Endothelial cell of umbilical vein (primary cell): Measurements from ENCODE around the gene ATP2A2. TPM values are rescaled to one million over a fixed set of nuclear protein-coding genes. Genes with fewer than 3 reads are reported as not detected.

Source experiments
- BruUV-seq: library from RNA; stranded (reverse); fragments of 400-500 nt; replicated peaks from 2 replicates; lab custom pipeline; 2021; lab: Mats Ljungman, UMichigan
- CTCF ChIA-PET: fragments of 300-600, 350-600 bp; sonication (Branson Sonifier 250); formaldehyde crosslinking; loops from one replicate; lab custom pipeline; 2021; ENCODE audit warnings: antibody characterized with exemption, inconsistent platforms; lab: Charles Lee
- POLR2A ChIA-PET: fragments of 300-600, 350-600 bp; sonication (Branson Sonifier 250); formaldehyde crosslinking; loops from one replicate; lab custom pipeline; 2021; ENCODE audit warnings: antibody characterized with exemption, inconsistent platforms; lab: Charles Lee
- DNase-seq: peaks from one replicate; pipeline ENCODE4 v3.0.0-alpha.2; 2011; ENCODE audit warnings: low read depth, low spot score
- FAIRE-seq: peaks from 2 replicates; lab custom pipeline; 2011; peaks lifted over from hg19 to GRCh38; lab: Jason Lieb, UNC
- H2AFZ ChIP-seq: 2 replicates; pipeline ENCODE4 v1.6.0; 2012; ENCODE audit warnings: low read depth, low read length, control low read depth, inconsistent platforms
- H3K27ac ChIP-seq: 2 replicates; pipeline ENCODE4 v1.5.1; 2011; ENCODE audit warnings: low read depth, mild to moderate bottlenecking, control low read depth, low read length, moderate library complexity; ENCODE audit not compliant: insufficient read depth
- H3K27me3 ChIP-seq, 2 experiments: 2 replicates each; pipeline versions ENCODE4 v1.6.0 to v1.6.1; 2011; ENCODE audit warnings: low read length in 2 of 2, mixed read lengths in 1 of 2; ENCODE audit not compliant: control insufficient read depth in 2 of 2, insufficient read depth in 2 of 2
- H3K36me3 ChIP-seq, 2 experiments: 2 replicates in 1 of 2; 3 replicates in 1 of 2; pipeline ENCODE4 v1.5.1; 2011; ENCODE audit warnings: low read length in 2 of 2, mild to moderate bottlenecking in 1 of 2, moderate library complexity in 1 of 2; ENCODE audit not compliant: control insufficient read depth in 2 of 2, insufficient read depth in 2 of 2; ENCODE audit errors: extremely low read depth in 1 of 2
- H3K4me1 ChIP-seq: 3 replicates; pipeline ENCODE4 v1.5.1; 2011; ENCODE audit warnings: mild to moderate bottlenecking, low read length; ENCODE audit not compliant: control insufficient read depth, insufficient read depth; ENCODE audit errors: extremely low read depth
- H3K4me2 ChIP-seq: 2 replicates; pipeline ENCODE4 v1.6.1; 2011; ENCODE audit warnings: low read length, control low read depth, mixed read lengths; ENCODE audit not compliant: insufficient read depth
- H3K4me3 ChIP-seq, 3 experiments: fragments of 200-600 bp in 1 of 3; sonication (generic), shearing (Covaris generic) in 1 of 3; replicated peaks in 1 of 3; 2 replicates each; pipeline ENCODE4 v1.5.1; 2011 to 2016; ENCODE audit warnings: control low read depth in 3 of 3, low read length in 3 of 3, mild to moderate bottlenecking in 2 of 3, inconsistent platforms in 1 of 3, low read depth in 1 of 3, moderate library complexity in 1 of 3; ENCODE audit not compliant: insufficient read depth in 1 of 3
- H3K79me2 ChIP-seq: 2 replicates; pipeline ENCODE4 v1.6.0; 2012; ENCODE audit warnings: low read length, inconsistent platforms; ENCODE audit not compliant: control insufficient read depth, insufficient read depth
- H3K9ac ChIP-seq: replicated peaks from 2 replicates; pipeline ENCODE3; 2011; ENCODE audit warnings: low read length, control low read depth; ENCODE audit not compliant: insufficient read depth; ENCODE audit errors: extremely low read depth
- H3K9me1 ChIP-seq: replicated peaks from 3 replicates; pipeline ENCODE4 v1.6.0; 2011; ENCODE audit warnings: mild to moderate bottlenecking, low read length; ENCODE audit not compliant: control insufficient read depth, insufficient read depth; ENCODE audit errors: extremely low read depth
- H3K9me3 ChIP-seq: replicated peaks from 2 replicates; pipeline ENCODE4 v1.5.1; 2012; ENCODE audit warnings: low read length, inconsistent platforms; ENCODE audit not compliant: control insufficient read depth, insufficient read depth
- H4K20me1 ChIP-seq: replicated peaks from 2 replicates; pipeline ENCODE3; 2011; ENCODE audit warnings: mild to moderate bottlenecking, low read length; ENCODE audit not compliant: control insufficient read depth, insufficient read depth; ENCODE audit errors: extremely low read depth
- CTCF ChIP-seq, 2 donors: IDR thresholded peaks; 1 replicate in 1 of 2; 2 replicates in 1 of 2; pipeline ENCODE4 v1.5.1; 2011; ENCODE audit warnings: low read length in 2 of 2, mild to moderate bottlenecking in 2 of 2, moderate library complexity in 2 of 2, control low read depth in 1 of 2, inconsistent platforms in 1 of 2, low read depth in 1 of 2; ENCODE audit not compliant: insufficient read depth in 1 of 2; ENCODE audit errors: extremely low read depth in 1 of 2
- EZH2 ChIP-seq: IDR thresholded peaks from 2 replicates; pipeline ENCODE4 v1.6.1; 2012; ENCODE audit warnings: borderline replicate concordance, low read depth, mild to moderate bottlenecking, moderate library complexity, low read length, inconsistent platforms; ENCODE audit not compliant: severe bottlenecking
- FOS ChIP-seq: IDR thresholded peaks from 2 replicates; pipeline ENCODE4 v1.6.1; 2011; ENCODE audit warnings: mild to moderate bottlenecking, low read length, moderate library complexity, borderline replicate concordance; ENCODE audit not compliant: insufficient read depth
- GATA2 ChIP-seq: IDR thresholded peaks from 2 replicates; pipeline ENCODE4 v1.7.0; 2011; ENCODE audit warnings: low read depth, mild to moderate bottlenecking, moderate library complexity, mixed read lengths, low read length; ENCODE audit not compliant: insufficient read length, insufficient read depth
- JUN ChIP-seq: IDR thresholded peaks from 2 replicates; pipeline ENCODE4 v1.6.1; 2011; ENCODE audit warnings: borderline replicate concordance, low read depth; ENCODE audit not compliant: insufficient read length, insufficient read depth
- MAX ChIP-seq: IDR thresholded peaks from 2 replicates; pipeline ENCODE4 v1.6.1; 2011; ENCODE audit not compliant: insufficient read depth, insufficient read length
- MYC ChIP-seq: IDR thresholded peaks from one replicate; pipeline ENCODE4 v1.6.1; 2011; ENCODE audit warnings: mild to moderate bottlenecking, low read depth, low read length
- POLR2A ChIP-seq: IDR thresholded peaks from 2 replicates; pipeline ENCODE4 v1.6.1; 2012; ENCODE audit warnings: low read depth, mild to moderate bottlenecking, control low read depth, low read length
- POLR2AphosphoS5 ChIP-seq: IDR thresholded peaks from 2 replicates; pipeline ENCODE4 v1.6.1; 2012; ENCODE audit warnings: low read depth, mild to moderate bottlenecking, control low read depth, low read length, moderate library complexity; ENCODE audit not compliant: insufficient read depth
- dilution Hi-C: fragments of 300-500 bp; cut with MboI; formaldehyde crosslinking; loops from one replicate; pipeline ENCODE4 v1.15.0; 2019; ENCODE audit warnings: low sequenced_read_pairs; ENCODE audit not compliant: extremely low pct_ligation_motif_present
- intact Hi-C: fragments of 100-400 bp; cut with micrococcal nuclease; formaldehyde crosslinking; loops from one replicate; pipeline ENCODE4 v1.10.0; 2022
- polyA plus RNA-seq, 4 experiments: library from polyadenylated mRNA; depleted of rRNA in 3 of 4; stranded (reverse) in 3 of 4; unstranded in 1 of 4; fragments of >200 nt; gene quantifications; 2 replicates each; pipeline versions ENCODE4 v1.2.1 to v1.2.3, GENCODE V29; 2011 to 2012; ENCODE audit warnings: missing spikeins in 1 of 4
- total RNA-seq: library from RNA; stranded (reverse); gene quantifications from 2 replicates; pipeline ENCODE4 v1.2.3, GENCODE V29; 2021

Gene ATP2A2
- total and polyA plus RNA-seq, 2 donors (not counting 3 experiments of a cell fraction or from before 2014, with no cell fraction given) = 102 to 239 TPM

GRCh38 chr12:110249716-110250225 lies 31.3 kb upstream of the ATP2A2 start:
- no peak overlapping the region for H3K27ac ChIP-seq
- ChIA-PET CTCF (interaction anchor here (1.6 to 1.7 kb wide), 2 partner anchors 9 to 18 kb away, joined by 4 read pairs; no protein-coding TSS in a partner anchor), POLR2A (no interaction called here)
- H3K36me3 ChIP-seq = no peaks in the 10 kb centered on the region
- no peaks in the 10 kb centered on the region for H3K9me3 ChIP-seq
- no peak overlapping the region for H3K9ac ChIP-seq
- intact Hi-C loops = no loop called here
- H3K4me3 ChIP-seq = no peak overlapping the region
- H2AFZ ChIP-seq = no peak overlapping the region
- no peaks in the 10 kb centered on the region for H4K20me1 ChIP-seq
- no peaks in the 10 kb centered on the region for H3K9me1 ChIP-seq
- BruUV-seq = no TSS peak
- FAIRE-seq (no peak), DNase-seq (no peak)
- dilution Hi-C loops = no loop called here
- no peaks in the 10 kb centered on the region for H3K4me1 ChIP-seq
- H3K27me3 ChIP-seq = no peaks in the 10 kb centered on the region
- H3K79me2 ChIP-seq = no peaks in the 10 kb centered on the region
- no peak overlapping the region for H3K4me2 ChIP-seq
- TF ChIP-seq FOS (no peak), CTCF (IDR thresholded peaks at IDR 0.05; ENCODE audit: extremely low read depth in 1 of 2, insufficient read depth in 1 of 2, low read depth in 1 of 2, low read length in 2 of 2) (no peak), MYC (no peak), EZH2 (no peak), GATA2 (no peak), MAX (no peak), POLR2AphosphoS5 (no peak), POLR2A (no peak), JUN (no peak)
